GM23248 (cell line): ENCODE measurements around the gene ANKRD11.

Source experiments
- EZH2 ChIP-seq: fragments of 200-600 bp; sonication (generic); IDR thresholded peaks from 2 replicates; pipeline ENCODE4 v1.6.1; 2018; ENCODE audit warnings: antibody characterized with exemption, mild to moderate bottlenecking; ENCODE audit not compliant: insufficient read depth, poor library complexity, severe bottlenecking
- EZH2phosphoT487 ChIP-seq: fragments of 200-600 bp; sonication (generic); IDR thresholded peaks from 2 replicates; pipeline ENCODE4 v1.6.1; 2018; ENCODE audit warnings: antibody characterized with exemption, moderate library complexity, mild to moderate bottlenecking, low read depth; ENCODE audit not compliant: insufficient read depth

- TF ChIP-seq EZH2 (no peak), EZH2phosphoT487 (no peak)
Measured at GRCh38 chr16:89355007-89355406, 135.4 kb downstream of the ANKRD11 start.
